Renal cortex interstitium (tissue), 15 donors: ENCODE measurements around the gene KRT33B. TPM values are rescaled to one million over a fixed set of nuclear protein-coding genes. Genes with fewer than 3 reads are reported as not detected.

Experiments used
- DNase-seq, 11 donors: peaks; one replicate each; pipeline ENCODE4 v3.0.0-alpha.2; 2013; ENCODE audit warnings: low read depth in 9 of 11, low spot score in 4 of 11; ENCODE audit errors: extremely low read depth in 1 of 11
- long read RNA-seq, 16 experiments: transcript quantifications; one replicate each; lab custom pipeline, GENCODE V29; 2026
- polyA plus RNA-seq, 3 donors: library from polyadenylated mRNA; unstranded; fragments of 120-200 nt; gene quantifications; one replicate each; pipeline ENCODE4 v1.2.1, GENCODE V29; 2013; ENCODE audit not compliant: insufficient read length in 3 of 3

The KRT33B gene
- not detected for polyA plus RNA-seq
- long read RNA-seq, donor 1 = 0 reads
- long read RNA-seq, donor 2 = 0 reads
- long read RNA-seq, donor 3 = 0 reads
- long read RNA-seq, donor 4 = 0 reads
- long read RNA-seq, donor 5 = 0 reads
- long read RNA-seq, donor 6 = 0 reads
- long read RNA-seq, donor 7 = 0 reads
- long read RNA-seq, donor 8 = 0 reads
- long read RNA-seq, donor 9 = 0 reads
- long read RNA-seq, donor 10 = 0 reads
- long read RNA-seq, donor 11 = 0 reads
- long read RNA-seq, donor 12 = 0 reads
- long read RNA-seq, donor 13 = 0 reads
- long read RNA-seq, donor 14 = 0 reads
- long read RNA-seq, donor 15 = 0 reads
- long read RNA-seq, donor 16 = 0 reads

DNA sequence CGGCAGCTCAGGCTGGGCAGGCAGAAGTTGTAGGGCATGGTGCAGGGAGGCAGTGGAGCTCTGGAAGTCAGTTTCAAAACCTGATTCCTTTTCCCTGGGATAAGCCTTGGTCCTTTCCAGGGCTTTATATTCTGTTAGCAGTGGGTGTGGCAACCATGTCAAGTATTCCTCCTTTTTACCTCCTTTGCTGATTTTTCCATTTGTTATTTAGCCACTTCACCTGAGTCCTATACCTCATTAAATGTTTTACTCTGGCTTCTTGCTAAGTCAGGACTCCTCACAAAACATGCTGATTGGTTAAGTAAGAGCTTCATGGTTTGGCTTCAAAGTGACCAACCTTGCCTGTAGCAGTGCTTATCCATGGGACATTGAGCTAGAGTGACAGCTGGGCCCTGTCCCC is at the start of gene KRT33B:
KRT33B (minus strand) TSS at position 101 of the 400 bp plus-strand sequence; CDS start at position 38, 63 bp downstream.
- no peak for DNase-seq

DNA sequence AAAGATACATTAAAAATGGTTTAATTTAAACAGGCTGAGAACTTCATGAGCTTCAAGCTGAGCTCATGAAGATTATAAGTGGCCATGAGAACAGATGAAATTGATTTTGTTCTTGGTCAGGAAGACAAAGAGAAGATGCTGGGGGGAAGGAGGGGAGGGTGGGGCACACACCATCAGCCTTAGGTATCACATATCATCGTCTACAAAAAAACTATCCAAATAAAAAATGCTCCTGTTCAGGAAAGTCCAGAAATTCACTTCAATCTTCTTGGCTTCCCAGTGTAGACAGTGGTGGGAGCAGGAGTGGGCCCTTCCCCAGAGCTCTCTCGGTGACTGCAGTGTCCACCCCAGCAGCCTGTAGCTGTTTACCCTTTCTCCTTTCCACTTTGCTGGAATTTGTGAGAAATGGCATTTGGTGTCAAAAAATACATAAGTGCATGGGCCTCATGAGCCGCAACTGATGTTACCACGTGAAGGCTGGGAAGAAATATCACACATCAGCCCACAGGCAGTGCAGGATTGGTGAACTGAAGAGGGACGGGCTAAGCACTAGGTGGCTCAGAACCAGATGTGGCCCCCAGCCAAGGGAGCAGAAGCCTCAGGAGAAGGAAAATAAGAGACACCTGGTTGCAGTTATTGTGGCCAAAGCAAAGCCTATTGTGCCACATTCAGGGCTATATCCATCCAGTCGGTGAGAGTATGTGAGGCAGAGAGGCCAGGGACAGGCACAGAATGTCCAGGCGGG is 48.7 kb upstream of the KRT33B start:
- no peak for DNase-seq

DNA sequence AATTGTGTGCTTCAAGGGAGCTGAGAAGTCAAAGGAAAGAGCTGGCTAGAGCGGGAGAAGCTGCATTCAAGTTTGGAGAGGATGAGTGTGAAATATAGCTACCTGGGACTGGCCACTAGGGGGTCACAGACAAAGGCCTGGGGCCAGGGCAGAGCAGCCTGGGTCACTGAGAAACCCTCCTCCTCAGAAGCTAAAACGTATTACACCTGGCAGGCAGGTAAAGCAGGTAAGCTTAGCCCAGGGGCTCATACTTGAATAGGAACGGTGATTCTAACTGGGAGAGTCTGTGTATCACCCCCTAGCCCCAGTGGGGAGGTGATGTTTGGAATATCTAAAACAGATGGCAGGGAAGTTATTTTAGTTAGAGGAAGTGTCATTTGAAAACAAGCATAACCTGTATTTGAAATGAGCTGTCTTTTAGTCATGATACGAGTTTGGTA is 48.0 kb upstream of the KRT33B start:
- no peak for DNase-seq

DNA sequence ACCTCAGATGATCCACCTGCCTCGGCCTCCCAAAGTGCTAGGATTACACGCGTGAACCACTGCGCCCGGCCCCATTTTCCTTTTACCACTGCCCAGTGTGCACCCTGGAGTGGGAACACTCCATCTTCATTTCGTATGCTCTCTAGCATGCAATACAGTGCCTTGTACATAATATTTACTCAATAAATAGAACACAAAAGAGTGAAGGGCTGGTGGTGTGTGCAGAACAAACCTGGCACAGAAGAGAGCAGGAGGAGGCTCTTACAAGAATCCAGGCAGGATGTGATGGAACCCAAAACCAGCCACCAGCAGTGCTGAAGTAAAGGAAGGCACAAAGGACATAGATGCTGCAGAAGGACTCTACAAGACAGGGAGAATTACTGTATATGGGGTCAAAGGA is 47.5 kb upstream of the KRT33B start:
- DNase-seq = no peak

DNA sequence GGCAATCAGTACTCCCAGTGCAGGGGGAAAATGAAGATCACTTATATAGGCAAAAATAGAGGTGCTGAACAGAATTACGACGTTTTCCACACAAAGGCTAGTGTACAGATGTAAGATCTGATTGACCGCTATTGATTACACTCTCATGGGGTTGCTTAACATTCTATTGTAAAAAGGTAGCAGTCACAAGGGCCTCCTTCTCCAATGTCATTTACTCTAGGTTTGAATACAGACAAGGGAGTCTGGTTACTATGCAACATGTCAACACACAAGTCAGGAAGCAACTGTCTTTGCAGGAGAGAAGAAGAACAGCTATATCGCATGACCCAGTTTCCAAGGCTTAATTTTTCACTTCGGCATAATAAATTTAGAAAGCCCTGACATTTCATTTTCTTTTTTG is 46.9 kb upstream of the KRT33B start:
- DNase-seq = no peak

DNA sequence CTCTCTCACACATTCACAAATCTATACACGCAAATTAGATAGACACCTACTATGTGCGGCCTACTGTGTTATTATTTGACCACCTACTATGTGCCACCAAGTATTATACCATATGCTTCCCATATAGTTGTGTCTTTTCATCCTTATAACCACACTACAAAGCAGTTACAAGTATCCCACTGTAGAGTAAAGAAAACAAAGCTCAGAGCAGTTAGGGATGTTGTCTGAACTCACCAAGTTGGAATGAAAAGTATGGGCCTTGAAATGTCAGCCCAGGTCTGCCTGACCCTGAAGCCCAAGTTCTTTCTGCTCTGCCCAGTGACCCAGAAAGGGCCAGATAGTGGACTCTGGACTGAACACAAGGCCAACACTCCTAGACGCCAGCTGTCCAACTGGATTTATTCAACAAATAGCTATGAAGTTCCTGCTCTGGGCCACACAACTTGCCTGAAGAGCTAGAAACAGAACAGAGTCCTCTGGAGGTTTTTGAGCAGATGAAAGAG is 46.3 kb upstream of the KRT33B start:
- peak in 1 of 11 donors; percentile 43 for DNase-seq

DNA sequence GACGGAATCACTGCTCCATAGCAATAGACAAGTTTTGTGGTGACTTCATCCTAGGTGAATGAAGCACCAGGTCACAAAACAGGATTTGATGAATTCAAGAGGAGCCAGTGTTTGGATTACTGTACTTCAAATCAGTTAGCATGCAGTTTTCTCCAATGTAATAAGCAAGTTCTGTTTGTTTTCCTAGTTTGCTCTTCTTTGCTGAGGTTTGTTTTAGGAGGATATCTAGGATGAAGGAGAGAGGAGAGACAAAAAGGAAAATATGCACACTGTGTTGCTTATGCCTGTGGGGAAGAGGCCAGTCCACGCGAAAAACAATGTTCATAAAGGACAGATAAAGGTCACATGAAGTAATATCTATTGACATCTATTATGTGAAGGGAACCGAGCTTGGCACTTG is 45.8 kb upstream of the KRT33B start:
- no peak for DNase-seq

DNA sequence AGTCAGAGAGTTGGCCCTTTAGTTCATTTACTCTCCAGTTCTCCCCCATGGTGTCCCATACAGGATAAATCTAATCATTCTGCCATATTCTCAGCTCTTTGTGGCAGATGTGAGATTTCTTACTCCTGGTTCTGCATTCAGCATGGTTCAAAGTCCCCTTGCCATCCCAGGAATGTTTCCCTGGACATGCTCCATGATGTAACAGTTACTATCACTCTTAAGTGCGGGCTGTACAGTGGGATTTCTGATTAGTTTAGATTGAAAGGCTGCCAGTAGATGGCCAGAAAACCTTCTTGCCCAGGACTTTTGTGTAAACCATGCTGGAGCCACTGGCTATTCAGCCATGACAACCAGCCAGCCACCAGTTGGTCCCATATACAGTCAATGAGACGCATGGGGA is 44.4 kb upstream of the KRT33B start:
- no peak for DNase-seq

DNA sequence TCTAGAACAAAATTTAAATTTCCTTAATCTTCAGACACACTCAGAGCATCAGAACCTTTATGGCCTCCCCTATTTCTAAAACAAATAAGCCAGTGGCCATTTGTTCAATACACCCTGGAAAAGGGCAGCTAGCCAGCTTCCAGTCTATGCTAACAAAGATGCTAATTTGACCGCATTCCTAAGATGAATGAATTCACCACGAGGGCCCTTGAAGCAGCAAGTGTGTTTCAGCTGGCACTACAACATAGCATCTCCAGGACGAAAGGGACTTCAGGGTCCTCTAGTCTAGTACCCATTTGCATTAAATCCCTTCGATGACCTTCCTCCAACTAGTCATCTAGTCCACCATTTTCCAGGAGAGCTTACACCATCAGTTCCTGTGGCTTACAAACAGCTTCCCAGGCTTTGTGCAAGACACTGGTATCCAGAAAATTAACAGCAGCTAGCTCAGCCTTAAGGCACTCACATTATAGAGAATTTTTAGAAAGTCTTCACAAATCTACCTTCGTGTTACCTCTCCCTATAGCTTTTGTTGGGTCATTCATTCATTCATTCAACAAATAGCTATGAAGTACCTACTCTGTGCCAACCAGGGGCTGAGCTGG is 43.8 kb upstream of the KRT33B start:
- DNase-seq = no peak

DNA sequence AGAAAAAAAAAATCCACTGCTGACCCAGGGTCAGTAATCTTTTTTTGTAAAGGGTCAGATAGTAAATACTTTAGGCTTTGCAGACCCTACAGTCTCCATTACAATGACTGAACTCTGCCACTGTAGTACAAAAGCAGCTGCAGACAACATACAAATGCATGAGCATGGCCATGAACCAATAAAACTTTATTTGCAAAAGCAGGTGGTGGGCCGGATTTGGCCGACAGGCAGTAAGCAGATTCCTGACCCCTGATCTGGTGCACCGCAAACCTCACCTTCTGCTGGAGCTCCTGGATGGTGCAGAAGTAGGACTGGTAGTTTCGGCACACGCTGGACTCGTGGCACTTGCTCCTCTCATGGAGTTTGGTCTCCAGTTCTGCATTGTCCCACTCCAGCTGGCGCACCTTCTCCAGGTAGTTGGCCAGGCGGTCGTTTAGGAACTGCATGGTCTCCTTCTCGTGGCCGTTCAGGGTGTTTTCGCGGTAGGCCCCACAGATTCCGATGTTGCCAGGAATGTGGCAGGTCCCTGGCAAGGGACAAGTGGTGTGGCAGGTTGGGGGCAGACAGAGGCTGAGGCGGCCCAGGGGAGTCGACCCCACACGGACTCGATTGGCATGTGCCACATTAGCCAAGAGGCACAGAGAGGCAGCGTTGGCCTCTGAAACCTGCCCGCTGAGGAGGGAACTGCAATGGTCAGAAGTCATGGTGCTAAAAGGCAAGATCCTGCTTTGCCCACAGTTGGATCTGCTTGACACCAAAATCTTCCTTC is 41.6 kb upstream of the KRT33B start:
- no peak for DNase-seq

DNA sequence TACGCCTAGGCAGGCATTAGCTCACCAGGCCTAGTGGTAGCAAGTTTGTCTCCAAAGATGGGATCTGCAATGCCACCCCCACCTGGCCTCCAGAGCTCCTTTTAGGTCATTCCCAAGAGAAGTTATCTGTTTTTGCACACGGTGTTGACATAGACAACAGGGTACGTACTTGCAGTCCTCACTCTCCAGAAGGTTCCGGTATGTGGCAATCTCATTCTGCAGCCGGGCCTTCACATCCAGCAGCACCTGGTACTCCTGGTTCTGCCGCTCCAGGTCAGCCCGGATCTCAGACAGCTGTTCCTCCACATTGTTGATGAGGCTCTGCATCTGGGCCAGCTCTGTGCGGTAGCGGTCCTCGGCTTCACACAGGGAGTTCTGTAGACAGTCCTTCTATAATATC is 37.6 kb upstream of the KRT33B start:
- no peak for DNase-seq

DNA sequence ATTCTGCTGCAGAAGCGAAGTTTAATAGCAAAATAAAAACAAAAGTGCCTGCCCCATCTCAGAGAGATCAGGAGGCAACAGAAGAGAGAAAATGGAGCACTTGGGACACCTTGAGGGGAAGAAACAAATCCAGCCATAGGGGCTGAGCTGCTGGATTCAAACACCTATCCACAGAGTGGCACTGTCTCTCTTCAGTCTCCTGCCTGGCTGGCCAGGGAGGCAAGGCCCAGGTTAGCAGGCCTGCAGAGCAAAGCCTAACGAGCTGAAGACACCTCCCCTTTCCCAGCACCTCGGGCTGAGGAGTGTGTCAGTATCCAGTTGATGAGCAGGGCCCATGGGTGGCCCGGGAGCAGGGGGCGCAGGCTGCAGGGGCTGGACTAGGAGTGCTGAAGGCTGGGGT is 36.6 kb upstream of the KRT33B start:
- DNase-seq = no peak

DNA sequence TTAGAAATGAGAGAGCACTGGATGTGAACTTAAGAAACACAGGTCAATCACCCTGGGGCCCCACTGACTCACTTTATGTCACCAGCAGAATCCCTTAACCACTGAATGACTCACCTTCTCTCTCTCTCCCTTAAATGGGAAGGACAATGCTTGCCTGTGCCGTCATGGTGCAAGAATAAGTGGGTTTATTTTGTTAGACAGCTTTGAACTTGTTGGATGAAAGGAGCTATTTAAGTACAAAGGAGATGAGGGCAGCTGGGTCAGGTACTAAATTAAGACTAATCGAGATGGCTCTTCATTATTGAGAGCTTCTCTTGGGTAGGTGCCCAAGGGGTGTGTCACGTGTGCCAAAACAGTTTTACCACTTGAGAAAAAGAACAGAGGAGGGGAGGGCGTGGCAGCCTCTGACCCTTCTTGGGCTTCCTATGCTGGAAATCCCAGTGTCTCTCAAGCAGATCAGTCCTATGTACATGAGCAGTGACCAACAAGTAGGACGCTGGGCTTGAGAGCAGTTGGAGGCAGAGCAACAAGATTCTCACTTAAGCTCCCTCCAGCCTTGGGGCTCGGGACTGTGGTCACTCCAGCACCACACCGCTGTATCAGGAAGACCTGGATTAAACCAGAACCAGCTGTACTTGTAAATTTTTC is 34.5 kb upstream of the KRT33B start:
- DNase-seq = no peak

DNA sequence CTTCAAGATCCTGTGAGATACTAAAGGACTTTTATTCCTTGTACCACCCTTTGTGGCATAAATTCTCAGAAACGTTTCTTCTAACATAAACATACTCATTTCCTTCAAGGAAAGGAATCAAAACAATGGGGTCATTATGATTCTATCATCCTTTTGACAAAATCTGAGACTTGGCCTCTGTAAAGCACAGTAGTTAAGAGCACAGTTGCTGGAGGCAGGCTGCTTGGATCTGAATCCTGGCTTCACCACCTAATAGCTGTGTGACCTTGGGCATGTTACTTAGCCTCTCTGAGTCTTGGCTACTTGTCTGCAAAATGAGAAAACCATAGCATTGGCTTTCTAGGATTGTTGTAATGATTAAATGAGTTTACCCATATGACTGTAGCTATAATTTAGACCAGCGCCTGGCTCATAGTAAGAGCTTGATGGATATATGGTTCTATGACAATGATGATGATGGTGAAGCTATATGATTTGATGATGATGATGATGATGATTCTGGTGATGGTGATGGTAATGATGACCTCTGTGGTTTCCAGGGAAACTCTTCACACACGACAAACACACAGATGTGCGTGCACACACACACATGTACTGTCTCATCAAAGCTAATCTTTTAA is 33.9 kb upstream of the KRT33B start:
- DNase-seq = no peak

DNA sequence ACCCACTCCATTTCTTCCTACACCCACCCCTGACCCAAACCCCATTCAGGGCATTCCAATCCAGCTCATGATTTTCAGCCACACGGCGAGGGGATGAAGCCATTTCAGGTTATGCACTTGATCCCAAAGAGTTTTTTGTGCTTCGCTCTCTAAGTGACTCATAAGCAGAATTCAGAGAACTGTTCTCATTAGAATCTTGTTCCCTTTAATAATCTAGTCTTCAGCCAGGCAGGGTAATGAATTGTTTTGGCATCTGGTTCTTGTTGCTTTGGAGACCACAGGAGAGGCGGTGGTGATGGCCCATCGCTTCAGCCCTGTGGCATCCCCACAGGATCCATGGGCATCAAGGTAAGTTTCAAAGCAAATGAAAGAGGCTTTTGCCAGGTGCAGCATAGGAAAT is 32.5 kb upstream of the KRT33B start:
- no peak for DNase-seq

DNA sequence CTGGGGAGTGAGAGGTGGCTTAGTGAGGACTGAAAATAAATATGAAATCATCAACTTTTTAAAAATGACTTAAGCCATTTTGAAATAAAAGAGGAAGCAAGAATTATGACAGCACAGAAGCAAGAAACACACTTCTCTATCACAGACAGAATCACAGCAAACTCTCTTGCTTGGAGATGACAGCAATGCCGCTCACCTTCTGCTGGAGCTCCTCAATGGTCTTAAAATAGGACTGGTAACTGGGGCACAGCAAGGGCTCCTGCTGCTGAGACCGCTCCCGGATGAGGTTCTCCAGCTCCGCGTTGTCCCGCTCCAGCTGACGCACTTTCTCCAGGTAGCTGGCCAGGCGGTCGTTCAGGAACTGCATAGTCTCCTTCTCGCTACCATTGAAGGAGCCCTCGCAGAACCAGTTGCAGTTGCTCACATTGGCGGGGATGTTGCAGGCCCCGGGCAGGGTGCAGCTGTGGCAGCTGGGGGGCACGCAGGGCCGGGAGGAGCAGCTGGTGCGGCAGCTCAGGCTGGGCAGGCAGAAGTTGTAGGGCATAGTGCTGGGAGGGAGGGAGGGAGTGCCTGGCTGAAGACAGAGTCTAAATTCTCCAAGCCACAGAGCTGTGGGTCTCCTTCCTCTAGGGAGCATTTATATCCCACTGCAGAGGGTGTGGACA is 27.5 kb upstream of the KRT33B start, which contains the start of gene KRT31:
KRT31 (minus strand) TSS at position 613 of the 665 bp plus-strand sequence; CDS start at position 544, 69 bp downstream.
- DNase-seq = no peak

DNA sequence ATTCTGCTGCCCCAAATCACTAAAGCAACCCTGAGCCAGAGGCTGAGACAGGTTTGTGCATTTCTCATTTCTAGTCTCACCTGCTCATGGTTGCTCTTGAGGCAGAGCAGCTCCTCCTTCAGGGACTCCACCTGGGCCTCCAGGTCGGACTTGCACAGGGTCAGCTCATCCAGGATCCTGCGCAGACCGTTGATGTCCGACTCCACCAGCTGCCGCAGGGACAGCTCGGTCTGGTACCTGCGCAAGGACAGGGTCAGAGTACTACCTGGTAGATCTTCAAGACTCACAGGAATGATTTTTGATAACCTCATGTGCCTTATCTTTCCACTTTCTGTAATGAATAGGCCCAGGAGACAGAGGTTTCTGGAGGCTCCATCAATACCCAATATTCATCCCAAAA is 26.7 kb upstream of the KRT33B start:
- no peak for DNase-seq

DNA sequence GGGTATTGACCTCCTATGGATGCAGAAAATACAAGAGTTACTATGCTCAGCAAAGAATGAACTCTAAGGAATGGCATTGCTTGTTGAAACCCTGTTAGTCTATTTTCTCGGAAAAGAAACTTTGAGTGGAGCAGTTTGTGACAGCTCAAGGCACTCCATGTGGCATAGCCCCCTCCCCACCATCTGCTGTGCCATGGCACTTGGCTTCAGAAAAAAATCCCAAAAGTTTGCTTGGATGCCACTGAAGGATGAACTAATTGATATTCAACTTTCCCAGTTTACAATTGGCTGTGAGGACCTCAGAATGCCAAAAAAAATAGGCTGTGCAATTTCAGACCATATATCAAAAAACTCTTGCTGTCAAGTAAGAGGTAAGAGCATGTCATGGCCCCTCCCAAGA is 26.0 kb upstream of the KRT33B start:
- DNase-seq = no peak
